Fibroblast of lung (primary cell): ENCODE measurements around the gene DGLUCY.

Source experiments
- CTCF ChIP-seq, 2 donors: IDR thresholded peaks in 1 of 2; conservative IDR thresholded peaks in 1 of 2; 1 replicate in 1 of 2; 2 replicates in 1 of 2; pipeline ENCODE4 v1.5.1; 2011 to 2012; ENCODE audit warnings: low read length in 2 of 2, control low read depth in 1 of 2, inconsistent platforms in 1 of 2, low read depth in 1 of 2, mild to moderate bottlenecking in 1 of 2
- EZH2 ChIP-seq: IDR thresholded peaks from 2 replicates; pipeline ENCODE4 v1.5.1; 2012; ENCODE audit warnings: low read length, control low read depth, mild to moderate bottlenecking; ENCODE audit errors: missing control alignments

GRCh38 chr14:91152499-91152898, 38.6 kb downstream of the DGLUCY start:
- TF ChIP-seq CTCF (conservative IDR thresholded peaks at IDR 0.05 in 1 of 2, IDR thresholded peaks at IDR 0.05 in 1 of 2; ENCODE audit: low read depth in 1 of 2, low read length in 2 of 2) (no peak), EZH2 (no peak)
